Lower leg skin (tissue), 3 donors: ENCODE measurements around the gene GNAS-AS1.

Experiments
- POLR2A ChIP-seq, 2 donors: fragments of 450-650 bp; IDR thresholded peaks; one replicate each; pipeline ENCODE4 v1.6.1; 2016 to 2017; ENCODE audit warnings: antibody characterized with exemption in 2 of 2, mild to moderate bottlenecking in 1 of 2, moderate library complexity in 1 of 2
- TF ChIP-seq, protein P1 (sequence below), 3 donors: fragments of 450-650 bp; IDR thresholded peaks; one replicate each; pipeline ENCODE4 v1.5.1; 2016; ENCODE audit warnings: antibody characterized with exemption in 3 of 3, mild to moderate bottlenecking in 3 of 3, moderate library complexity in 2 of 3

- TF ChIP-seq, protein P1, sequence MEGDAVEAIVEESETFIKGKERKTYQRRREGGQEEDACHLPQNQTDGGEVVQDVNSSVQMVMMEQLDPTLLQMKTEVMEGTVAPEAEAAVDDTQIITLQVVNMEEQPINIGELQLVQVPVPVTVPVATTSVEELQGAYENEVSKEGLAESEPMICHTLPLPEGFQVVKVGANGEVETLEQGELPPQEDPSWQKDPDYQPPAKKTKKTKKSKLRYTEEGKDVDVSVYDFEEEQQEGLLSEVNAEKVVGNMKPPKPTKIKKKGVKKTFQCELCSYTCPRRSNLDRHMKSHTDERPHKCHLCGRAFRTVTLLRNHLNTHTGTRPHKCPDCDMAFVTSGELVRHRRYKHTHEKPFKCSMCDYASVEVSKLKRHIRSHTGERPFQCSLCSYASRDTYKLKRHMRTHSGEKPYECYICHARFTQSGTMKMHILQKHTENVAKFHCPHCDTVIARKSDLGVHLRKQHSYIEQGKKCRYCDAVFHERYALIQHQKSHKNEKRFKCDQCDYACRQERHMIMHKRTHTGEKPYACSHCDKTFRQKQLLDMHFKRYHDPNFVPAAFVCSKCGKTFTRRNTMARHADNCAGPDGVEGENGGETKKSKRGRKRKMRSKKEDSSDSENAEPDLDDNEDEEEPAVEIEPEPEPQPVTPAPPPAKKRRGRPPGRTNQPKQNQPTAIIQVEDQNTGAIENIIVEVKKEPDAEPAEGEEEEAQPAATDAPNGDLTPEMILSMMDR (IDR thresholded peaks at IDR 0.05): no peak
- TF ChIP-seq POLR2A (IDR thresholded peaks at IDR 0.05): no peak
Observed at GRCh38 chr20:58852543-58853271, 2.0 kb upstream of the GNAS-AS1 start, which contains the start of gene GNAS.
